Mammary epithelial cell (primary cell): ENCODE measurements around the gene STX1B.

ENCODE experiments used
- CTCF ChIP-seq, 2 donors: IDR thresholded peaks in 1 of 2; conservative IDR thresholded peaks in 1 of 2; 2 replicates each; pipeline ENCODE4 v1.5.1; 2011 to 2012; ENCODE audit warnings: inconsistent platforms in 2 of 2, low read length in 2 of 2, mild to moderate bottlenecking in 2 of 2, control low read depth in 1 of 2, low read depth in 1 of 2; ENCODE audit not compliant: insufficient read depth in 1 of 2; ENCODE audit errors: extremely low read depth in 1 of 2
- EZH2 ChIP-seq: IDR thresholded peaks from 2 replicates; pipeline ENCODE4 v1.6.1; 2012; ENCODE audit warnings: low read length, inconsistent platforms, borderline replicate concordance

GRCh38 chr16:31008551-31008950, 1.9 kb downstream of the STX1B start:
- TF ChIP-seq CTCF (conservative IDR thresholded peaks at IDR 0.05 in 1 of 2, IDR thresholded peaks at IDR 0.05 in 1 of 2; ENCODE audit: extremely low read depth in 1 of 2, insufficient read depth in 1 of 2, low read depth in 1 of 2, low read length in 2 of 2) (no peak), EZH2 (no peak)
